A172 (cell line): ENCODE data around the gene COX15. TPM values are rescaled to one million over a fixed set of nuclear protein-coding genes. Genes with fewer than 3 reads are reported as not detected.
"Not testable (repeated sequence)": the region's sequence is repeated elsewhere in the genome, so short reads cannot be mapped to it uniquely, and the experiment has no call there.

Source experiments
- DNase-seq: peaks from one replicate; pipeline ENCODE4 v3.0.0-alpha.2; 2015; ENCODE audit warnings: low spot score
- total RNA-seq: library from RNA; depleted of rRNA; stranded (reverse); fragments of >200 nt; shearing (Covaris generic); gene quantifications from 2 replicates; pipeline ENCODE4 v1.2.3, GENCODE V29; 2014; rRNA removed

The COX15 gene
- total RNA-seq: 46.8 and 48.7 TPM in 2 replicates

DNA sequence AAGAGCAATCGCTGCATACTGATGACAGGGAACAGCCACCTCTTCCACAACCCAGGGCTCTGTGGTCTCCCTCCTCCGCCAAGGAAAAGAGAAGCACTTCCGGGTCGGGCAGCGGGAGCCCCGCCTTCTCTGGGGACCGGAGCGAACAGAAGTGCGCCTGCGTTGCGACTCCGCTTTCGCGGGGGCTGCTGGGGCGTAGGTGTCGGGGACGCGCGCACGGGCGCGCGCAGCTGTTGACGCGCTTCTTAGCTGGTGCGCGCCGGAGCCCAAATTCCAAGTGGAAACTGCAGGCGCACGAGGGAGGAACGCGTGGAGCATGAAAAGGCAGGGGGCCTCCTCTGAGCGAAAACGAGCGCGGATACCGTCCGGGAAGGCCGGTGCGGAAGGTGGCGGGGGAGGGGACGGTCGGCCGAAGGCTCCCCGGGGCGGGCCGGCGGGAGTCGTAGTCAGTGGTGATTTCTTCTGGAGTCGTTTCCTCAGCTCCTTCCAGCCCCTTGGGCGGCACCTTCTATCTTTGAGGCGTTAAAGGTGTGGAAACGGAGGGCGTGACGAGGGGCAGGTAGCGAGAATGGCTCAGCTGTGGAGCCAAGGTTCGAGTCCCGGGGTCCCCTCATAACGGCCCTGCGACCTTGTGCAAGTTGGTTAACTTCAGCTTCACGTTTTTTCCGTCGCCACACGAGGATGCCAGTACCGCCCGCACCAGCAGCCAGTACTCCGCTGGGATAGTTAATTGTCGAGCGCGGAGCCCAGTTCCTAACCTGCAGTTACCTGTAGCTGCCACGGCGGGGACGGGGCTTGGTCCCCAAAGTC lies at the start of gene COX15, which contains the start of gene CUTC:
COX15 (minus strand) TSS at position 95 of the 810 bp plus-strand sequence; CDS start at position 17, 78 bp downstream.
CUTC (plus strand) TSS at position 202 of the 810 bp plus-strand sequence; CDS start at position 317, 115 bp downstream.
- DNase-seq: peak; percentile 96

DNA sequence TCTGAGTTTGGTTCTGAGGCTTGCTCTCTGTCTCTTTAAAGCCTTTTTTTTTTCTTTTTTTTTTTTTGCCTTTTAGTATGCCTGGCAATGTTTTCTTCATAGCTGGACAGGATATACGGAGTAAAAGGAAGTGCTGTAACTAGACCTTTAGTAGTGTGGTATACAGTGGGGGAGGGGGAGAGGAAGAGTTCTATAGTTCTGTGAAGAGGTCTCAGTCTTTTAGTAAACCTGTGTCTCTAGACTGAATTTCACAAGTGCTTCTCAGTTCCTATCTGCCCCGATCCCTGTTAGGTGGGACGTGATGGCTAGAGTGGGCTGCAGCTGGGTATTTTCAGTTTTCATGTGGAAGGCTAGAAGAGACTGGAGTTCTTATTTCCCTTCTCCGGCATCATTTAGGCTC lies 47.4 kb upstream of the COX15 start:
- DNase-seq: peak; percentile 74

DNA sequence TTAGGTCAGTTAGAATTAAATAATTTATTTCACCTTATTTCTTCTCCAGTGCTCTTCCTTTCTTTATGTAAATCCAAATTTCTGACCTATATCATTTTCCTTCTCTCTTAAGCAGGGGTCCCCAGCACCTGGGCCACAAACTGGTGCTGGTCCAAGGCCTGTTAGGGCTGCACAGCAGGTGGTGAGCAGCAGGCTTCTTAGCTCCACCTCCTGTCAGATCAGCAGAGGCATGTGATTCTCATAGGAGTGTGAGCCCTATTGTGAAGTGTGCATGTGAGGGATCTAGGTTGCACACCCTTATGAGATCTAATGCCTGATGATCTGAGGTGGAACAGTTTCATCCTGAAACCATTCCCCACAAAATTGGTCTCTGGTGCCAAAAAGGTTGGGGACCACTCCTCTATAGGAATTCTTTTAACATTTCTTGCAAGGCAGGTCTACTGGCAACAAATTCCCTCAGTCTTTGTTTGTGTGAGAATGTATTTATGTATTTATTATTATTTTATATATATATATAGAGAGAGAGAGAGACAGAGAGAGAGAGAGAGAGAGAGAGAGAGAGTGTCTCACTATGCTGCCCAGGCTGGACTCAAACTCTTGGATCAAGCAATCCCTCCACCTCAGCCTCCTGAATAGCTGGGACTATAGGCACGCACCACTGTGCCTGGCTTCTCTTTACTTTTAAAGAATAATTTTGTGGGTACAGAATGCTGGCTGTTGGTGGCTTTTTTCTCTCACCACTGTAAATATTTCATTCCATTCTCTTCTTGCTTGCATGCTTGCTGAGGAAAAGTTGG lies 46.2 kb upstream of the COX15 start:
- peak; percentile 59 for DNase-seq

- DNase-seq: peak; percentile 88
These were observed 43.9 kb upstream of the COX15 start for GRCh38 chr10:99775850-99776249.

DNA sequence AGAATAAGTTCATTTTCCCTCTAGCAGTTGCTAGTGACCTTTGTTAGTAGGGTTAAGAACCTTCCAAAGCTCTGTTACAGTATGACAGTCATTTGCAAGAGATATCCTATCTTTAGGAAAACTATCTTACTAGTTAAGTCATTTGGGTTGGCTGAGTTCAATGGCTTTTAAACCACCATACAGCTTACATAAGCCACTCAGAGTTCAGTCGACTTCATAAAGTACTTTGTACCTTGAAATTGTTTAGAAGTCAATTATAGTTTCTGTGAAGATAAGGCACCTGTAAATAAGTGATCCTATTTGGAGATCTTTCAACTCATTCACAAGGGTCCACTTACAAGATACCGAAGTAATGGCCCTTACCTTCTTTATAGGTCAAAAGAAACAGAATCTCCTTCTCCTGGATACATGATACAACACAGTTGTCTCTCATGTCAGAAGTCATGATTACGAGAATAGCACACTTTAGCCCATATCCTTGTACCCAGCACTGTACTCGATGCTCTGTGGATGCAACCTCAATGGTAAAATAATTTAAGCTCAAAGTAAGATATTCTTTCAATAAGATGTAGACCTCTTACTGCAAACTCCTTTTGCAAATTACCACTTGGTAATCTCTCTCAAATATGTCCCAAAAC lies 38.6 kb upstream of the COX15 start:
- DNase-seq: no peak

- DNase-seq: no peak
These were observed 37.8 kb upstream of the COX15 start for GRCh38 chr10:99769706-99770105.

DNA sequence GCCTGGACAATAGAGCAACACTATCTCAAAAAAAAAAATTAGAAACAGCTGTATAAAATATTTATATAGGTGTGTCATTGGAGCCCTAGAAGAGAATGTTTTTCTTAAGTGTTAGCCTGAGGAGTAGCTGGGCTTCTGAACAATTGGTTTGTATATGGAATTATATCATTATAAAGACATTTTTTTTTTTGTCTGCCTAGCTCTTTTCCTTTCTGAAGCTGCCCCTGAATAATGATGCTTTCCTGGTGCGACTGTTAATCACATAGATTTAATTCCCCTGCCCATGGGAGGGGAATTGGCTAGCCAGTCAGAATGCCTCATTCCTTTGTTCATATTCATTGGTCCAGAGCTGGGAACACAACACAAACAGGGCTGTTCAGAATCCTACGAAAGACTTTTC lies 36.6 kb upstream of the COX15 start:
- DNase-seq: no peak

DNA sequence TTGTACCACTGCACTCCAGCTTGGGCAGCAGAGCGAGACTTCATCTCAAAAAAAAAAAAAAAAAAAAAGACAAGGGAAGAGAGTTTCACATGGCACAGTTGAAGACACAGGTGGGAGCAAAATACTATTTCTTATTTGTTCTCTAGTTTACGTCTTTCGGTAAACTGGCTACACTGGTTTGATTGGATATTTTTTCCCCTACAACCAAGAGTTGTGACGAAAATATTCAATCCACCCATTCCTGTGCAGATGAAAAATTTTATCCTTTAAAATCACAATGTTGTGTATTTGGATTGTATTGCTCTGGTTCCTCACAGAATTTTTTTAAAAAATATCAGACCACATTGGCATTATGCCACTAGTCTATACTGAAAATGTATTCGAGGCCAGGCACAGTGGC lies 36.0 kb upstream of the COX15 start:
- no peak for DNase-seq

DNA sequence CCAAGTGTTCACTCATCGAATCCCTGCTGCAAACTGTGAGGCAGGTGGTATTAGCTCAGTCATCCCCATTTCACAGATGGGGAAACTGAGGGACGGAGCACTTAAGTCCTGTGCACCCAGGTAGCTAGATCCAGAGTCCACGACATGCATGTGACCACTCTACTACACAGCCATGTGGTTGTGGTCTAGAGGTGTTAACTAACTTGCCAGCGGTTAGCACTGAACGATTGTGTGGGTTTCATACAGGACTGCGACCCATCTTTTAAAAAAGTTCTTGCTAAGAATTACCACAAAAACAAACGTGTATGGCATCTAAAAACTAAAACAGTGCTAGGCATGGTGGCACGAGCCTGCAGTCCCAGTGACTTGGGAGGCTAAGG lies 34.4 kb upstream of the COX15 start:
- no peak for DNase-seq

DNA sequence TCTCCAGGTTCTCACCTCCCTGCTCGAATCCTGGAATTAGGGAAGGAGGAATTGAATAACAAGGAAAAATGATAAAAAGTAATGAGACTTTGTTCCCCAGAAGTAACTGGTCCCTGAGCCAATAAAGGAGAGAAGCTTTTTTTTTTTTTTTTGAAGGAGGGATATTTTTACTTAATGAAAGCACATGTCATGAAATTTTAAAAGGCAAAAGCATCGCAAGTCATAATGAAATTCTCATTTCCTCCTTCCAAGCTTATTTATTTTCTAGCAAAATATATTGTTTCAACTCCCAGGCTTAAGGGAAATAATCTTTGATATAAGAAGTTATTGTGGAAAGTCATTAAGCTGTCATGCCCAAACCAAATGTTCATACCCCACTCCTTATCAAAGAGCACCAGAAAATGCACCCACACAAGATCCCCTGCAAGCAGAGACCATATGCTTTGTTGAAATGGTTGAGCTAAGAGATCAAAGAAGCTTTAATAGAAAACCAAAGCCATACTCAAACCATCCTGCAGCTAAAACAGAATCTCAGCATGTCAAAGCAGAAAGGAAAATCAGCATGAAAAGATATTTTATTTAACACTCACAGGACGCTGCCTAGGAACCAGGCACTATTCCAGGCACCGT lies 33.9 kb upstream of the COX15 start:
- no peak for DNase-seq

DNA sequence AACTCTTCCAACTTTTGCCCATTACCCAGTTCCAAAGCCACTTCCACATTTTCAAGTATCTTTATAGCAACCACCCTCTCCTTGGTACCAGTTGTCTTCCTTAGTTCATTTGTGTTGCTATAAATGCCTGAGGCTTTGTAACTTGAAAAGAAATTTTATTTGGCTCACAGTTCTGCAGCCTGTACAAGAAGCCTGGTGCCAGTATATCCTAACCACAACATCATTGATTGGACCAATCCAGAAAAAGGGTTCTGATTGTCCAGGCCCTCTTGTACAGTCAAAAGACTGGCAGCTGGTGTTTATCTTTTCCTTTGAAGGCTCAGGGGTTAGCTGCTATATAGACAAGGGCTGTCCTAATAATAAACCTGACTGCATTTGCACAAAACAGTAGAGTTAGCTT lies 29.4 kb upstream of the COX15 start:
- no peak for DNase-seq

DNA sequence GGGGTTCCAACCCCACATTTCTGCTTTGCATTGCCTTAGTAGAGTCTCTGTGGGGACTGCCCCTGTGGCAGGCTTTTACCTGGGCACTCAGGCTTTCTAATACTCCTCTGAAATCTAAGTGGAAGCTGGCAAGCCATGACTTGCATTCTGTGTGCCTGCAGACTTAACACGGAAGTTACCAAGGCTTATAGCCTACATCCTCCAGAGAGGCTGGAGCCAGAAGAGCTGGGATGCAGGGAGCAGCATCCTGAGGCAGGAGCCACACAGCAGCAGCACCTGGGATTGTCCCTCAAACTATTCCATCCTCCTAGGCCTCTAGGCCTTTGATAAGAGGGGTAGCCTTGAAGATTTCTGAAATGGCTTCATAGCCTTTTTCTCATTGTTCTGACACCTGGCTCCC lies 28.4 kb upstream of the COX15 start:
- DNase-seq: no peak

DNA sequence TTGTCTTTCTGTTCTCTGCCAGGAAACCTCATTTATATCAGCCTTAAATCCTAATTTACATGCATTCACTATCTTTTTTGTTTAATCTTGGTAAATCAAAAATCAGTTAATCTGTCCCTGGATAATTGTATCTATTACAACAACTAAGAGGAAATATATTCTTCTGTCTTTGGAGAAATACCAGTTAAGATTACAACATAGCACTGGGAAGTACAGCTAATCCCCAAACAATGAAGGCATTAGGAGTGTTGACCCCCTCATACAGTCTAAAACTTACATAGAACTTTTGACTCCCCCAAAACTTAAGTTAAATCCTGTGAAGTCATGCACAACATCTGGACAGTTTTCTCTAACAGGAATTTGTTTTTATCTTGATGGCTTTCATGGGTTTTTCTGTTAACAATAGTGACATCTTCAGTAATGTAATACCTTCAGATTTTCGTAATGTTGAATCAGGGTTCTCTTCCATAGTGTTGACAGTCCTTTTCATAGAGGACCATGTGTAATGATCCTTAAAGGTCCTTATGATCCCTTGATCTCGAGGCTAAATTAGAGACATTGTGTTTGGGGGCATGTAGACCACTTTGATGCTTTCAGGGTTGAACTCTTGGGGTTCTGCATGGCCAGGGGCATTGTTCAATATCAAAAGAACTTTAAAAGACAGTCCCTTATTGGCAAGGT lies 26.4 kb upstream of the COX15 start:
- no peak for DNase-seq

DNA sequence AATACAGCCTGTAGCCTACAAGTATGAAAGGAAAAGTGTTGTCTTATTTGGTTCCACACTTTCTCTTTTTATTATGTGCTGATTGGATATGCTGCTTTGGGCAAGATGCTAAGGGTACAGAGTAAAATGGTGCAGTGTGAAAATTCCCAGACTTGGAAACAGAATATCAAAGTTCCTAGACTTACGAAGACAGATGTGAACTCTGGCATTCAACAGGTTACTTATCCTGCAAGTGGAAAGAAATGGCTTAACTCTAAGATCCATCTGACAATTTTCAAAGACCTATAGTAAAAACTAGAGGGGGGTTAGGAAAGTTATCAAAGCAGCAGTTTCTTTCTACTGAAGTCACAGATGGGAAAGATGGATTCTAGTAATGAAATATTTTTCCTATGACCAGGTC lies 24.2 kb upstream of the COX15 start:
- DNase-seq: no peak

GRCh38 chr10:99754670-99755069 lies 22.7 kb upstream of the COX15 start:
- no peak for DNase-seq

GRCh38 chr10:99750641-99751040 lies 18.7 kb upstream of the COX15 start:
- no peak for DNase-seq

DNA sequence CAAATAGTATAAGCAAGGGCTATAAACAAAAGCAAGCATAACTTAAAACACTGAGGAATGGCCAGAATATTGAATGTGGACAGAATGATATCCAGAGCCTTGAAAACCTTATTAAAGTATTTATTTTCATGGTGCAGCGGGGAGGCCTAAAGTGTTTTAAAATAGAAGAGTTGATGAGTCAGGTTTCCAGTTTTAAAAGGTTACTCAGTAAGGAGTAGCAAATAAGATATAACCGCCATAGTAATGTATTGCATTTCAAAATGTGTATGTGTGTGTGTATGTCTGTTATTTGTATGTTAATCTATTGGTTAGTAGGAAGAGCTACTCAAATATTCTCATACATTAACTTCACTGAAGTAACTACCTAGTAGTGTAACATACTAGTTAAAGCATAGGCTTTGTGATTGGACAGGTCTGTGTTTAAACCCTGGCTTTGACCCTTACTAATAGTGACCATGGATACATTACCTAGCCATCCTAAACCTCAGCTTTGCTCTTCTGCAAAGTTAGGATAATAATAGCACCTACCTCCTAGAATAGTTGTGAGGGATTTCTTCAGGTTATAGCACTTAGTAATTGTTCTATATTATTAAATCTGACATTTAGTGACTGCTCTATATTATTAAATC lies 17.0 kb upstream of the COX15 start:
- no peak for DNase-seq

GRCh38 chr10:99746166-99746565 lies 14.2 kb upstream of the COX15 start:
- not testable (repeated sequence) for DNase-seq

GRCh38 chr10:99743841-99744240 lies 11.9 kb upstream of the COX15 start:
- no peak for DNase-seq

GRCh38 chr10:99742701-99743100 lies 10.8 kb upstream of the COX15 start:
- no peak for DNase-seq

- no peak for DNase-seq
These were observed 10.3 kb upstream of the COX15 start for GRCh38 chr10:99742254-99742653.
